ENCODE results near the gene C3orf20. TPM values are rescaled to one million over a fixed set of nuclear protein-coding genes. Genes with fewer than 3 reads are reported as not detected.

The C3orf20 gene
- total RNA-seq, 2 experiments from 2014 or later = 0.12 to 0.17 TPM

GRCh38 chr3:14717307-14717706 is 42.4 kb downstream of the C3orf20 start:
- Mint-ChIP-seq H3K4me1 (ENCODE audit: low read depth) (no peaks in the 10 kb centered on the region), H3K36me3 (ENCODE audit: low read depth) (peaks cover 3% of the 10 kb centered on the region), H3K27me3 (ENCODE audit: low read depth) (no peaks in the 10 kb centered on the region), H3K27ac (no peak overlapping the region), H3K4me3 (no peak overlapping the region), H3K9me3 (peaks cover 8% of the 10 kb centered on the region)
- CTCF ChIA-PET = interaction anchor here (0.7 kb wide), 1 partner anchor 138 kb away, joined by 3 read pairs; no protein-coding TSS in a partner anchor
- intact Hi-C loops (cut with micrococcal nuclease) = no loop called here
- DNase-seq = no peak

- no peaks in the 10 kb centered on the region for H3K27me3 Mint-ChIP-seq (ENCODE audit: low read depth)
These were observed 43.6 kb downstream of the C3orf20 start for GRCh38 chr3:14718539-14718938.

GRCh38 chr3:14719006-14719405 is 44.1 kb downstream of the C3orf20 start:
- DNase-seq = no peak
- Mint-ChIP-seq H3K27ac (no peak overlapping the region), H3K4me1 (ENCODE audit: low read depth) (no peaks in the 10 kb centered on the region), H3K27me3 (ENCODE audit: low read depth) (no peaks in the 10 kb centered on the region), H3K36me3 (ENCODE audit: low read depth) (peaks cover 1% of the 10 kb centered on the region), H3K4me3 (no peak overlapping the region), H3K9me3 (no peaks in the 10 kb centered on the region)
- CTCF ChIA-PET = no interaction called here
- intact Hi-C loops (cut with micrococcal nuclease) = no loop called here

More at GRCh38 chr3:14718539-14718938, 43.6 kb downstream of the C3orf20 start:
- intact Hi-C loops (cut with micrococcal nuclease) = no loop called here
- Mint-ChIP-seq H3K36me3 (ENCODE audit: low read depth) (peaks cover 1% of the 10 kb centered on the region), H3K27ac (no peak overlapping the region), H3K4me3 (no peak overlapping the region), H3K9me3 (no peaks in the 10 kb centered on the region), H3K4me1 (ENCODE audit: low read depth) (no peaks in the 10 kb centered on the region)
- CTCF ChIA-PET = no interaction called here
- DNase-seq = no peak

GRCh38 chr3:14721126-14721864 is 46.4 kb downstream of the C3orf20 start:
- DNase-seq = no peak
- Mint-ChIP-seq H3K9me3 (no peaks in the 10 kb centered on the region), H3K36me3 (ENCODE audit: low read depth) (peaks cover 1% of the 10 kb centered on the region), H3K4me1 (ENCODE audit: low read depth) (no peaks in the 10 kb centered on the region), H3K27ac (no peak overlapping the region), H3K27me3 (ENCODE audit: low read depth) (no peaks in the 10 kb centered on the region), H3K4me3 (no peak overlapping the region)
- intact Hi-C loops (cut with micrococcal nuclease) = no loop called here
- CTCF ChIA-PET = no interaction called here

- CTCF ChIA-PET = interaction anchor here (0.6 to 0.7 kb wide), 2 partner anchors 89 to 164 kb away, joined by 3 read pairs; no protein-coding TSS in a partner anchor
- intact Hi-C loops (cut with micrococcal nuclease) = no loop called here
- peaks cover 1% of the 10 kb centered on the region for H3K36me3 Mint-ChIP-seq (ENCODE audit: low read depth)
- no peak overlapping the region for H3K4me3 Mint-ChIP-seq
- H3K27ac Mint-ChIP-seq = no peak overlapping the region
- no peaks in the 10 kb centered on the region for H3K27me3 Mint-ChIP-seq (ENCODE audit: low read depth)
- DNase-seq = no peak
- no peaks in the 10 kb centered on the region for H3K4me1 Mint-ChIP-seq (ENCODE audit: low read depth)
- H3K9me3 Mint-ChIP-seq = no peaks in the 10 kb centered on the region
These were observed 50.1 kb downstream of the C3orf20 start for GRCh38 chr3:14725013-14725412.

- H3K9me3 Mint-ChIP-seq = no peaks in the 10 kb centered on the region
- H3K27me3 Mint-ChIP-seq (ENCODE audit: low read depth) = no peaks in the 10 kb centered on the region
- CTCF ChIA-PET = no interaction called here
- H3K4me3 Mint-ChIP-seq = no peak overlapping the region
- no peaks in the 10 kb centered on the region for H3K4me1 Mint-ChIP-seq (ENCODE audit: low read depth)
- H3K36me3 Mint-ChIP-seq (ENCODE audit: low read depth) = peaks cover 1% of the 10 kb centered on the region
- no peak overlapping the region for H3K27ac Mint-ChIP-seq
- intact Hi-C loops (cut with micrococcal nuclease) = no loop called here
- DNase-seq = no peak
These were observed 50.9 kb downstream of the C3orf20 start for GRCh38 chr3:14725564-14726440.

- intact Hi-C loops (cut with micrococcal nuclease) = no loop called here
These were observed 51.5 kb downstream of the C3orf20 start for GRCh38 chr3:14726441-14726780.

GRCh38 chr3:14728113-14728512 is 53.2 kb downstream of the C3orf20 start:
- CTCF ChIA-PET = no interaction called here
- Mint-ChIP-seq H3K9me3 (no peaks in the 10 kb centered on the region), H3K27ac (no peak overlapping the region), H3K27me3 (ENCODE audit: low read depth) (no peaks in the 10 kb centered on the region), H3K4me1 (ENCODE audit: low read depth) (no peaks in the 10 kb centered on the region), H3K36me3 (ENCODE audit: low read depth) (no peaks in the 10 kb centered on the region), H3K4me3 (no peak overlapping the region)
- intact Hi-C loops (cut with micrococcal nuclease) = no loop called here
- no peak for DNase-seq

More at GRCh38 chr3:14726441-14726780, 51.5 kb downstream of the C3orf20 start:
- Mint-ChIP-seq H3K4me3 (no peak overlapping the region), H3K36me3 (ENCODE audit: low read depth) (no peaks in the 10 kb centered on the region), H3K4me1 (ENCODE audit: low read depth) (no peaks in the 10 kb centered on the region), H3K27ac (no peak overlapping the region), H3K9me3 (no peaks in the 10 kb centered on the region), H3K27me3 (ENCODE audit: low read depth) (no peaks in the 10 kb centered on the region)
- DNase-seq = no peak
- CTCF ChIA-PET = no interaction called here

GRCh38 chr3:14730703-14731382 is 55.9 kb downstream of the C3orf20 start:
- Mint-ChIP-seq H3K36me3 (ENCODE audit: low read depth) (no peaks in the 10 kb centered on the region), H3K4me3 (no peak overlapping the region), H3K9me3 (no peaks in the 10 kb centered on the region), H3K4me1 (ENCODE audit: low read depth) (no peaks in the 10 kb centered on the region), H3K27me3 (ENCODE audit: low read depth) (no peaks in the 10 kb centered on the region), H3K27ac (no peak overlapping the region)
- no peak for DNase-seq
- intact Hi-C loops (cut with micrococcal nuclease) = no loop called here
- CTCF ChIA-PET = no interaction called here

- intact Hi-C loops (cut with micrococcal nuclease) = no loop called here
These were observed 66.0 kb downstream of the C3orf20 start for GRCh38 chr3:14740983-14741382.

GRCh38 chr3:14741510-14741909 is 66.6 kb downstream of the C3orf20 start:
- CTCF ChIA-PET = no interaction called here
- Mint-ChIP-seq H3K9me3 (peaks cover 3% of the 10 kb centered on the region), H3K27me3 (ENCODE audit: low read depth) (peaks cover 2% of the 10 kb centered on the region)

More at GRCh38 chr3:14740983-14741382, 66.0 kb downstream of the C3orf20 start:
- CTCF ChIA-PET = interaction anchor here (1.3 kb wide), 1 partner anchor 181 kb away, joined by 3 read pairs; no protein-coding TSS in a partner anchor
- Mint-ChIP-seq H3K27me3 (ENCODE audit: low read depth) (peaks cover 2% of the 10 kb centered on the region), H3K4me1 (ENCODE audit: low read depth) (no peaks in the 10 kb centered on the region), H3K27ac (no peak overlapping the region), H3K9me3 (peaks cover 3% of the 10 kb centered on the region), H3K36me3 (ENCODE audit: low read depth) (no peaks in the 10 kb centered on the region), H3K4me3 (no peak overlapping the region)
- no peak for DNase-seq

GRCh38 chr3:14744556-14744955 is 69.6 kb downstream of the C3orf20 start:
- H3K4me3 Mint-ChIP-seq = no peak overlapping the region
- H3K4me1 Mint-ChIP-seq (ENCODE audit: low read depth) = no peaks in the 10 kb centered on the region
- no peak for DNase-seq
- peaks cover 3% of the 10 kb centered on the region for H3K9me3 Mint-ChIP-seq
- no peak overlapping the region for H3K27ac Mint-ChIP-seq
- peaks cover 2% of the 10 kb centered on the region for H3K27me3 Mint-ChIP-seq (ENCODE audit: low read depth)
- intact Hi-C loops (cut with micrococcal nuclease) = no loop called here
- no peaks in the 10 kb centered on the region for H3K36me3 Mint-ChIP-seq (ENCODE audit: low read depth)
- CTCF ChIA-PET = no interaction called here

More at GRCh38 chr3:14741510-14741909, 66.6 kb downstream of the C3orf20 start:
- no peaks in the 10 kb centered on the region for H3K4me1 Mint-ChIP-seq (ENCODE audit: low read depth)
- no peak overlapping the region for H3K27ac Mint-ChIP-seq
- DNase-seq = no peak
- H3K4me3 Mint-ChIP-seq = no peak overlapping the region
- no peaks in the 10 kb centered on the region for H3K36me3 Mint-ChIP-seq (ENCODE audit: low read depth)
- intact Hi-C loops (cut with micrococcal nuclease) = no loop called here

Data from activated naive CD4-positive, alpha-beta T cell treated with anti-CD3 and anti-CD28 coated beads for 36 hours (primary cell).